NT2/D1 (cell line): Measurements from ENCODE around the gene ZSCAN5A.

Source experiments
- SUZ12 ChIP-seq: IDR thresholded peaks from 2 replicates; pipeline ENCODE4 v1.6.1; 2011; ENCODE audit not compliant: insufficient read length, insufficient read depth; ENCODE audit errors: extremely low read depth
- YY1 ChIP-seq: IDR thresholded peaks from 2 replicates; pipeline ENCODE4 v1.6.1; 2011; ENCODE audit not compliant: insufficient read length, insufficient read depth
- ZNF274 ChIP-seq: IDR thresholded peaks from 2 replicates; pipeline ENCODE4 v1.6.1; 2011; ENCODE audit warnings: mild to moderate bottlenecking, low read depth, low read length

- TF ChIP-seq ZNF274 = no peak
- no peak for TF ChIP-seq YY1
- no peak for TF ChIP-seq SUZ12
Measured at GRCh38 chr19:56310462-56310861, 4.2 kb downstream of the ZSCAN5A start.
